Sigmoid colon (tissue), 7 donors: Measurements from ENCODE around the gene ITGB8. TPM values are rescaled to one million over a fixed set of nuclear protein-coding genes. Genes with fewer than 3 reads are reported as not detected.

Experiments used
- DNase-seq: peaks from one replicate; pipeline ENCODE4 v3.0.0-alpha.2; 2019
- H3K27ac ChIP-seq, 4 donors: fragments of 200-600 bp; sonication (generic); one replicate each; pipeline ENCODE4 v1.5.1; 2016 to 2019; ENCODE audit warnings: mild to moderate bottlenecking in 1 of 4
- H3K27me3 ChIP-seq, 3 donors: fragments of 200-600 bp; sonication (generic); one replicate each; pipeline ENCODE4 v1.5.1; 2019; ENCODE audit warnings: mild to moderate bottlenecking in 1 of 3
- H3K36me3 ChIP-seq, 4 donors: fragments of 200-600 bp; sonication (generic); one replicate each; pipeline ENCODE4 v1.5.1; 2016 to 2019
- H3K4me1 ChIP-seq, 4 donors: fragments of 200-600 bp; sonication (generic); one replicate each; pipeline ENCODE4 v1.5.1; 2017 to 2019
- H3K4me3 ChIP-seq, 4 donors: fragments of 200-600 bp; sonication (generic); one replicate each; pipeline ENCODE4 v1.5.1; 2017 to 2019; ENCODE audit warnings: mild to moderate bottlenecking in 2 of 4, moderate library complexity in 1 of 4
- H3K9me3 ChIP-seq, 4 donors: fragments of 200-600 bp in 3 of 4; sonication (generic) in 3 of 4; one replicate each; pipeline versions ENCODE4 v1.5.1 to v1.6.1; 2013 to 2019
- EP300 ChIP-seq, 4 donors: sonication (generic); formaldehyde crosslinking; IDR thresholded peaks; one replicate each; pipeline ENCODE4 v1.6.1; 2017; ENCODE audit warnings: antibody characterized with exemption in 4 of 4
- POLR2A ChIP-seq, 2 donors: fragments of 450-650 bp; IDR thresholded peaks; one replicate each; pipeline ENCODE4 v1.6.1; 2016; ENCODE audit warnings: antibody characterized with exemption in 2 of 2, mild to moderate bottlenecking in 2 of 2, moderate library complexity in 2 of 2
- POLR2AphosphoS5 ChIP-seq, 4 donors: sonication (generic); formaldehyde crosslinking; IDR thresholded peaks; one replicate each; pipeline ENCODE4 v1.6.1; 2017; ENCODE audit warnings: antibody characterized with exemption in 4 of 4
- WGBS, 2 donors: extraction: QIAGEN DNeasy Blood & Tissue Kit; methylation state at CpG; one replicate each; pipeline ENCODE4 v1.1.7; 2013; 5-methylcytosine and 5-hydroxymethylcytosine counted together
- intact Hi-C: fragments of 100-400 bp; cut with DNase I; formaldehyde crosslinking; loops from one replicate; pipeline ENCODE4 v1.15.1; 2023
- polyA plus RNA-seq, 3 donors: library from polyadenylated mRNA; stranded (reverse); fragments of 200-250 nt; gene quantifications; one replicate each; pipeline ENCODE4 v1.2.3, GENCODE V29; 2013
- total RNA-seq, 4 donors: library from RNA; depleted of rRNA; stranded (reverse); fragments of >200 nt; gene quantifications; one replicate each; pipeline ENCODE4 v1.1.0, GENCODE V29; 2016
- TF ChIP-seq, protein P1 (sequence below), 4 experiments: fragments of 450-650 bp in 3 of 4; fragments of 200-600 bp in 1 of 4; IDR thresholded peaks; one replicate each; pipeline ENCODE4 v1.5.1; 2016 to 2019; ENCODE audit warnings: antibody characterized with exemption in 4 of 4, mild to moderate bottlenecking in 3 of 4, moderate library complexity in 2 of 4
- donor health status: healthy with polysubstance abuse.
- donor health status: Bipolar disorder and iron deficiency.
- donor health status: healthy.

Gene ITGB8
- total and polyA plus RNA-seq, 7 donors, result 0.23 to 22.4 (median 9.0) TPM

DNA sequence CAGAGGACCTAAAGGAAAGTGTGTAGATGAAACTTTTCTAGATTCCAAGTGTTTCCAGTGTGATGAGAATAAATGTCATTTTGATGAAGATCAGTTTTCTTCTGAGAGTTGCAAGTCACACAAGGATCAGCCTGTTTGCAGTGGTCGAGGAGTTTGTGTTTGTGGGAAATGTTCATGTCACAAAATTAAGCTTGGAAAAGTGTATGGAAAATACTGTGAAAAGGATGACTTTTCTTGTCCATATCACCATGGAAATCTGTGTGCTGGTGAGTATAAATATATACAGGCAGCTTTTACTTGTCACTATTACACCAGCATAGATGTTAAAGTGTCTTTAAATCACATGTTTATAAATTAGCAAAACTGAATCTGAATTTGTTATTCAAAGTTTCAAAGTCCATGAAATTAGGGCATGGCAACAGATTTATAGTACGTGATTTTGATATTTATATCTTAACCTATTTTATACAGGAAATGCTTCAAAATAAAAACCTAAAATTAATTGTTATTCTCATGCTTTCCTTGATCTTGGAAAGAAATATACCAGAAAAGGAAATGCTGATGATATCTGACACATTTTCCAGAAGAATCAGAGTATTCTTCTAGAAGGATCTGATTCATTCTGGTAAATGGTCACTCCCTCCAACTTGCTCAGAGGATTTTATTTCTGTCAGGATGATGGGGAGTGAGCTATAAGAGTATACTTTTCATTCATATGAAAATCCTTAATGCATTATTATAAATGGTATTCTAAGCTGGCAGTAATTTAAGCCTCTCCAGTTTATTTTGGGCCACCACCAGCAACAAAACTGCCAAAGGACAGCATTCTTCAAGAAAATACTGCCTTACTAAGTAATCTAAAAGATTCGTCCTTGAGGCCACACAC, 71.4 kb downstream of the ITGB8 start:
- TF ChIP-seq POLR2A (IDR thresholded peaks at IDR 0.05) (no peak), POLR2AphosphoS5 (IDR thresholded peaks at IDR 0.05) (no peak), EP300 (IDR thresholded peaks at IDR 0.05) (no peak)
- TF ChIP-seq, protein P1, sequence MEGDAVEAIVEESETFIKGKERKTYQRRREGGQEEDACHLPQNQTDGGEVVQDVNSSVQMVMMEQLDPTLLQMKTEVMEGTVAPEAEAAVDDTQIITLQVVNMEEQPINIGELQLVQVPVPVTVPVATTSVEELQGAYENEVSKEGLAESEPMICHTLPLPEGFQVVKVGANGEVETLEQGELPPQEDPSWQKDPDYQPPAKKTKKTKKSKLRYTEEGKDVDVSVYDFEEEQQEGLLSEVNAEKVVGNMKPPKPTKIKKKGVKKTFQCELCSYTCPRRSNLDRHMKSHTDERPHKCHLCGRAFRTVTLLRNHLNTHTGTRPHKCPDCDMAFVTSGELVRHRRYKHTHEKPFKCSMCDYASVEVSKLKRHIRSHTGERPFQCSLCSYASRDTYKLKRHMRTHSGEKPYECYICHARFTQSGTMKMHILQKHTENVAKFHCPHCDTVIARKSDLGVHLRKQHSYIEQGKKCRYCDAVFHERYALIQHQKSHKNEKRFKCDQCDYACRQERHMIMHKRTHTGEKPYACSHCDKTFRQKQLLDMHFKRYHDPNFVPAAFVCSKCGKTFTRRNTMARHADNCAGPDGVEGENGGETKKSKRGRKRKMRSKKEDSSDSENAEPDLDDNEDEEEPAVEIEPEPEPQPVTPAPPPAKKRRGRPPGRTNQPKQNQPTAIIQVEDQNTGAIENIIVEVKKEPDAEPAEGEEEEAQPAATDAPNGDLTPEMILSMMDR (IDR thresholded peaks at IDR 0.05), result no peak
- DNase-seq, result no peak
- Histone ChIP-seq H3K27ac (peak overlapping the region in 1 of 4 donors; percentile 6), H3K27me3 (no peaks in the 10 kb centered on the region), H3K9me3 (no peaks in the 10 kb centered on the region), H3K4me3 (no peak overlapping the region), H3K36me3 (no peaks in the 10 kb centered on the region), H3K4me1 (peaks cover 0 to 12% (median 4%) of the 10 kb centered on the region in 4 donors)
- 42 to 65% methylated on average over 3 of the region's 3 CpGs for WGBS, 2 donors
- intact Hi-C loops, result no loop called here

DNA sequence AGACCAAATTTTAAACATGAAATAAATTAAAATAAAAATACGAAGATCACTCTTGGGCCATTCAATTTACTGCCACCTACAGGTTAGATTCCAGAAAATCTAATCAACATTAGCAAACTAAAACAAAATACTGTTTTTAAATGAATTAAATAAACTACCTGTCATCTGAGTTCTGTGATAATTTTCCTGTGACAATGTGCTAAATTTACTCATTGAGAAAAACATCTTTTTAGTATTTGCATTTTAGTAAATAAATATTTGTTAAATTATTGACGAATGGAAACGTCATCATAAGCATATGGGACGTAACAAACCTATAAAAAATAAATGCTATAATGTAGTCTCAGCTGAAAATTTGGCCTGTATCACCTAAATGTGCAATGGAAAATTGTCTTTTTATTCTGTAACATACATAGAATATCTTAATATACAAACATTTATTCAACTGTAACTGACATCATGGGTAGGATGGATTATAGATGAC, 72.1 kb downstream of the ITGB8 start:
- no peaks in the 10 kb centered on the region for H3K27me3 ChIP-seq
- H3K4me3 ChIP-seq, result no peak overlapping the region
- peak overlapping the region in 1 of 4 donors; percentile 6 for H3K27ac ChIP-seq
- peaks cover 0 to 19% (median 9%) of the 10 kb centered on the region in 4 donors for H3K4me1 ChIP-seq
- DNase-seq, result no peak
- no peak for TF ChIP-seq EP300 (IDR thresholded peaks at IDR 0.05)
- TF ChIP-seq, protein P1 (IDR thresholded peaks at IDR 0.05), result peak in 1 of 4 experiments; percentile 31
- H3K9me3 ChIP-seq, result no peaks in the 10 kb centered on the region
- intact Hi-C loops, result no loop called here
- H3K36me3 ChIP-seq, result no peaks in the 10 kb centered on the region
- WGBS, 2 donors, result 82 to 84% methylated on average over 4 of the region's 4 CpGs

DNA sequence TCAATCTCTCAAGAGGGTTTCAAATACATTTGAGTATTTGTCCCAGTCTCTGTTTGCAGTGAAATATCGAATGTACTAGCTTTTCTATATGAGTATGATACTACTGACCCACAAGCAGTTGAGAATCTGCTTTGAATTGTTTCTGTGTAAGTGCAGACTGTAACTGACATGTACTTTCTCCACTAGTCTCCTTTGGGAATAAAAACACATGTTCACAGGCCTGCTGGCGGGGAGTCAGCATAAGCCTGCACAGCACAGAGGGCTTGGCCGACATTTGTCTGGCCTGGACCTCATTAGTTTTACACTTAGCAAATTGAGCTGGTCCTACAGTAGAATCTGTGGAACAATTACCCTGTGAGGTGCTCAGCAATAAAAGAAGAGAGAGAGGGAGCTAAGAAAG, 72.6 kb downstream of the ITGB8 start:
- Histone ChIP-seq H3K36me3 (no peaks in the 10 kb centered on the region), H3K4me1 (peaks cover 0 to 24% (median 14%) of the 10 kb centered on the region in 4 donors), H3K9me3 (no peaks in the 10 kb centered on the region), H3K4me3 (no peak overlapping the region), H3K27me3 (no peaks in the 10 kb centered on the region), H3K27ac (no peak overlapping the region)
- intact Hi-C loops, result no loop called here
- TF ChIP-seq POLR2A (IDR thresholded peaks at IDR 0.05) (no peak), EP300 (IDR thresholded peaks at IDR 0.05) (no peak), POLR2AphosphoS5 (IDR thresholded peaks at IDR 0.05) (no peak)
- TF ChIP-seq, protein P1 (IDR thresholded peaks at IDR 0.05), result no peak
- WGBS, 2 donors, result 78 to 87% methylated on average over 3 of the region's 3 CpGs
- DNase-seq, result peak; percentile 74

DNA sequence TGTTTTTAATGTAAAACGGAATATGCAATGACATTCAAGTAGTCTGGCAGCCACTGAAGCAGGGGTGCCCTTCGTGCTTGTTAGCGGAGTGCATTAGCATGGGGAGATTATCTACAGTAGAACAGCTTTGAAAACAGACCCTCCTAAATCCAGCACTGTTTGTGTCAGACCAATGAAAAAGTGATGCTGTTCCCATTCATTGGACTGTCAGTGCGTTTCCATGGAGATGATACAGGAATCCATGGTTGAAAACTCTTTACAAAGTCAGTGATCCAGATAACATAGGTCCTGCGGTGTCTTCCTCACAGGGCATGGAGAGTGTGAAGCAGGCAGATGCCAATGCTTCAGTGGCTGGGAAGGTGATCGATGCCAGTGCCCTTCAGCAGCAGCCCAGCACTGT, 73.6 kb downstream of the ITGB8 start:
- peaks cover 0 to 33% (median 16%) of the 10 kb centered on the region in 4 donors for H3K4me1 ChIP-seq
- DNase-seq, result no peak
- intact Hi-C loops, result no loop called here
- no peaks in the 10 kb centered on the region for H3K9me3 ChIP-seq
- no peak for TF ChIP-seq POLR2A (IDR thresholded peaks at IDR 0.05)
- TF ChIP-seq, protein P1 (IDR thresholded peaks at IDR 0.05), result no peak
- TF ChIP-seq EP300 (IDR thresholded peaks at IDR 0.05), result no peak
- TF ChIP-seq POLR2AphosphoS5 (IDR thresholded peaks at IDR 0.05), result no peak
- H3K27me3 ChIP-seq, result no peaks in the 10 kb centered on the region
- H3K36me3 ChIP-seq, result no peaks in the 10 kb centered on the region
- 93 to 95% methylated on average over 6 of the region's 6 CpGs for WGBS, 2 donors
- H3K4me3 ChIP-seq, result no peak overlapping the region
- no peak overlapping the region for H3K27ac ChIP-seq
